Left renal cortex interstitium (tissue), 4 donors: ENCODE data around the gene ARHGEF38. TPM values are rescaled to one million over a fixed set of nuclear protein-coding genes. Genes with fewer than 3 reads are reported as not detected.
"Not testable (repeated sequence)": the region's sequence is repeated elsewhere in the genome, so short reads cannot be mapped to it uniquely, and the experiment has no call there.

Source experiments
- DNase-seq, 4 donors: peaks; one replicate each; pipeline ENCODE4 v3.0.0-alpha.2; 2013; ENCODE audit warnings: low read depth in 4 of 4, low spot score in 2 of 4, missing footprints in 1 of 4
- polyA plus RNA-seq, 4 donors: library from polyadenylated mRNA; unstranded; fragments of 120-200 nt; gene quantifications; one replicate each; pipeline ENCODE4 v1.2.1, GENCODE V29; 2013; ENCODE audit not compliant: insufficient read length in 4 of 4

The ARHGEF38 gene
- polyA plus RNA-seq, 4 donors, result 4.0 to 6.8 (median 4.2) TPM

DNA sequence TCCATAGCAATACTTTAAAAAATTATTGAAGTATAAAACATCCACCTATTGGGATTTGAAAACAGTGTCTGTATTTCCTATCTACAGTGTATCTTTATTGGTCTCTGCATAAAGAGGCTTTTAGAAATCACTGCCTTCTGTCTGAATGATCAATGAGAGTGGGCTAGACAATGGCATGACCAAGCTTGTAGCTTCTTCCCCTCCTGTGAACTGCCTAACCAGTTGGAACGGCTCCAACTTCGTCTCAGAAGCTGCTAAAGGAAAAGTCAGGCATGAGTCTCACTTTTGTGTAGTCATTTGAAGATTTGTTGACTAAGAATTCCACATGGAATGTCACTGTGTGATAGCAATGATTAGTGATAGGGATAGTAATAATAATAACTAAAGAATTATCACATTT is 91.8 kb downstream of the ARHGEF38 start:
- no peak for DNase-seq

DNA sequence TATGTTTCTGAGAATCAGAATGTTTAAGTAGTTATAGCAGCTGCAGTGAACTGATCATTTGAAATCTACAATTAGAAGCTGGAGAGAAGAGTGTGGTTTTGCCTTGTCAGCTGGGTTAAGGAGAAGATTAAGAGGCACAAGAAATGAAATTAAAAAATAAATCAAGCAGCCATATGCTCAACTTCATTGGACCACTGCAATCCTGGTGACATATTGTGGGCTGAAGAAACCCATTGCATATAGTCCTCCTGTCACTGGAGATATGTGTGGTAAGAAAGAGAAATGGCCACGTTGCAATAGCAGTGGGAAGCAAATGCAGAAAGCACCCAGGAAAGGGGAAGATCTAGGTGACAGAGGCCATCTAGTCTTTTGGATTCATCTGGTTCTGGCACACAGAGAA is 93.0 kb downstream of the ARHGEF38 start:
- no peak for DNase-seq

DNA sequence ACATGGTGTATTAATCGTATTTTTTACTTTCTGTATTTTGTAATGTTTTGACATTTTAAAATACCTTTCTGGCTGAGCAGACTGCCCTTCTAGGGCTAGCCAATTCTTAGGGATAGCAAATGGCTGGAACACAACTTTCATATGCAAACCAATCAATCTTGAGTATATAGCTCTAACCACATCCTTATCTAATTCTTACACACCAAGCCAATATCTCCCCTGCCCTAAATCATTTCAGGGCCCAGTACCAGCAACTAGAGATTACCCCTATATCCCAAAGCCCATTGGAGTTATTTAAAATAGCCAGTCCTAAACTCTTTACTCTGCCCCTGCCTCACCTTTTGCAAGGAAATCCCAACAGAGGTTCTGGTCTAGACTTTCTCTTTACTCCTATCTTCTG is 97.8 kb downstream of the ARHGEF38 start:
- no peak for DNase-seq

DNA sequence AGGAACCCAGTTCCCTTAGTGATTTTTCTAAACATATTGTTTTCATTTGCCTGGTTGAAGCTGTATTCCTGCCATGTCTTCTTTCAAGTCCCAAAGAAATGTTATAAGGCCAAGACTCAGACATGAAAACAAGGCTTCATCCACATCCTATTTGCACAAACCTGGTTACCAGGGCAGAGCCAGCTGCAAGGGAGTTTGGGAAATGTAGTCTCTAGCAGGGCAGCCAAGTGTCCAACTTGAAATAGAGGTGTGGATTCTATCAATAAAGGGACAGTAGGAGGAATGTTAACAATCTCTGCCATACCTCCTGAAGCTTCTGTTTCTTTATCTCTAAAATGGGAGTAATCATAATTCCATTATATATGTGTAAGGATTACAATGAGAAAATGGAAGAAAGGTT is 99.5 kb downstream of the ARHGEF38 start:
- DNase-seq, result no peak

DNA sequence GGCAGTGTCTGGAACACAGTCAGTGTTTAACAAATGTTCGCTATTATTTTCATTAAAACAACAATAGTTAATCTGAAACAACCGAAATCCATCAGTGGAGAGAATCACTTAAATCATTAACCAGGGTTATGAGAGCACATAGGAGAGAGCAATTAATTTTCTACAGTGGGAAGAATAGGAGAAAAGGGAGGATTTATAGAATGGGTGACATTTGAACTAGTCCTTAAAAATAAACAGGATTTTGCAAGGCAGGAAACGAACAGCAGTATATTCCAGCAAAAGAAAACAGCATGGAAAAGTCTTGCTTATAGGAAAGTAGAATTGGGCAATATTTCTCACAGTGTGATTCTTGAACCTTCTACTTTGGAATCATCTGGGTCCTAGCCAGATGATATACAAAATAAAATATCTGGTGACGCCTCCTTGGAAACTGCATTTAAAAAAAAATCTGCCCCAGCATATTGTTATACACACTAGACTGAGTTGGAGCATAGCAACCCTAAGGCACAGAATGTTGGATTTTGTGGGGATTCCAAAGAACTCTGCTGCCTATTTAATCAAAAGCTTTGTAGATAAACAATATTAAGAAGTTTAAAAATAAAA is 100.0 kb downstream of the ARHGEF38 start:
- peak in 1 of 4 donors; percentile 49 for DNase-seq

DNA sequence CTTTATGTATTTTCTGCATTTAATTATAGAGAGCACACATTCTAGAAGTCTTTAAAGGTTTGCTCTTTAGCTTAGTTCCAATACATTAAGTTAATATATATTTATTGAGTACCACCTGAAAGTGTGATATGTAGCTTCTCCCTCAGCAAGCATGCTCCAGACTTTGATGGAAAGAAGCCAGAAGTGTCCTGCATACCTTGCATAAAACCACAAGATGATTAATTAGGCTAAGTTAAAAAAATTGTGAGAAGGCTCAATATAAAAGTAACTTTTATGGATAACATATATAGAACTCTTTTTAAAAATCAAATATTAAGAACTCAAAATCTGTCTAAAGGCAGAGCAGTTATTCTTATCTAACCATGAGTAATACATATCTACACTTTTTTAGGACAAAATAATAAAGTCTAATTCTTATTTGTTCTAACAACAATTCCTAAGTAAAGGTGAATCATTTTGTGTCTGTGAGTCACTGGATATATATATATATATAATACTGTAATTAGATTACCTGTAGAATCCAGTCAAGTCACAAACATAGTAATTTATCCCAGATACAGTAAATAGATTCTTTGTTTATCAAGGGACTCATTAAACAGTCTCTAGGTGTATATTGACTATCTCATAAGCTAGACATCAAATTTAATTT is 104.8 kb downstream of the ARHGEF38 start:
- DNase-seq, result no peak

DNA sequence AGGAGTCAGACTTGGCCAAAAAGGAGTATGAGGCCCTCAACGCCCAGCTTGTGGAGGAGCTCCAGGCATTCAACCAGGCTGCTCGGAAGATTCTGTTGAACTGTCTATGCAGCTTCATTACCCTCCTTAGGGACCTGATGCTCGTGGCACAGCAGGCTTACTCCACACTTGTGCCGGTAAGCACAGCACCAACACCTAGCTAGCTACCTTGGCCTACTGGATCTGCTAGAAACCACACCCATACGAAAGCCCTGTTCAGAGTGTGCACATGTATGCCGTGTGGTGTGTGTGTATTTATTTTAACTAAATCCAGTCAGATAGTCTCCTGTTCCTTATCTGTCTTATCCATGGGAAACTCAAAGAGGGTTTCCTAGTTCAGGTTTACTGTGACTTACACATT is 106.8 kb downstream of the ARHGEF38 start:
- no peak for DNase-seq

DNA sequence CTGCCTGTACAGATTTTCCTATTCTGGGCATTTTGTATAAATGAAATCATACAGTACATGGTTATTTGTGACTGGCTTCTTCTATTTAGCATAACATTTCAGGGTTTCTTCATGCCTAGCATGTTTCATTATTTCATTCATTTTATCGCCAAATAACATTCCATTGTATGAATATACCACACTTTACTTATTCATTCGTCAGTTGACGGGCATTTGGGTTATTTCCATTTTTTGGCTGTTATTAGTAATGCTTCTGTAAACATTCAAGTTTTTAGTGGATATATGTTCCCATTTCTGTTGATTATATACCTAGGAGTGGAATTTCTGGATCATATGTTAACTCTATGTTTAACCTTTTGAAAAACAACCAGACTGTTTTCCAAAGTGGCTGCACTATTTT is 108.6 kb downstream of the ARHGEF38 start:
- DNase-seq, result no peak

DNA sequence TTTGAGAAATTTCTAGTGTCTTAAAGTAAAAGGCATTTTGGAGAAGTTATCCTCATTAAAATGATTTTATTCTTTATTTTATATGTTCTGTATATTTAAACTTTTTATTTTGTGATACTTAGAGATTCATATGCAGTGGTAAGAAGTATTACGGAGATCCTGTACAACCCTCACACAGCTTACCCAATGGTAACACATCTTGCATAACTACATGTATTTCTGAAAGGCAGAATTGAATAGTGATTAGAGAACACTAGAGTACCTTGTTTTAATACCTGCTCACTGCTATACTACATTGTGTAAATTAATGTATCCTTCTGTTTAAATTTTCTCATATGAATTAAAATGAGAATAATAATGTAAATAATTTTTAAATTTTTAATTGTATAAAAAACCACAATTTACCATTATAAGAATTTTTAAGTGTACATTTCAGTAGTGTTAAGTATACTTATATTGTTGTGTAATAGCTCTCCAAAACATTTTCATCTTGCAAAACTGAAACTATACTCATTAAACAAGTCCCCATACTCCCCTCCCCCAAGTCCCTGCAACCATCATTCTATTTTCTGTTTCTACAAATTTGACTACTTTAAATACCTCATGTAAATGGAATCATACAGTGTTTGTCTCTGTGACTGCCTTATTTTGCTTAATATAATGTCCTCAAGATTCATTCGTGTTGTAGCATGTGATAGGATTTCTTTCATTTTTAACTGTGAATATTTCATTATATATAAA is 110.7 kb downstream of the ARHGEF38 start:
- no peak for DNase-seq

DNA sequence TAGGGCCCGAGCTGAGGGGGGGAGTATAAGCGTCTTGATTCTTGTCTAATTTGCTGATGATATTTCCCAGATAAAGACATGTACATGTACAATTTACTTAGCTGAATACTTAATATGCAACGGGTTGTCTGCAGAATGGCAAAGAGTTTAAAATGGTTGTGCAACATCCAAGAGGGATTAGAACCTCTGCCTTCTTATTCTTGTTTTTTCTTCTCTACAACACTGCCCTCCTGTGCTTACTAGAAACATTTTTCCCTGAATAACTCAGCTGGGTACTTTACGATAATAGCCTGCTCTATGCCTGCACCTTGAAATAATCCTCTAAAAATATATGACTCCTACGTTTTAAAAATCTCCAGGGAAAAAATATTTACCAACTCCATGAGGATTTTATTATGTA is 114.3 kb downstream of the ARHGEF38 start:
- no peak for DNase-seq

DNA sequence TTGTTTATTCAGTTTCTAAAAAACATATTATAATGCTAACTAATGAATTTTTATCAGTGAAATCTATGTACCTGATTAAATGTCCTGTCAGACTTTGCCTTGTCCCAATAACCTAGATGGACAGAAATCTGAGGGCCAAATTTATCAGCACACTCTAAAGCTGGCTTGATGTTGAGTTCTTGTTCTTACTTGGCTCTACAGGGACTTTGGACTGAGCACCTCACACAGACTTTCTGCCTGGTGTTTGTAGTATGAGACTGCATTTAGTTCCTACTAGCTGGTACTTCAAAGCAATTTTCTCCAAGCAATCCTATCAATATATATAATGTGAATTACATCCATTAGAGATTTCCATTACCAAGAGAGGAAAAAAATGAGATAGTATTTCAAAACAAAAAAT is 118.3 kb downstream of the ARHGEF38 start:
- DNase-seq, result no peak

DNA sequence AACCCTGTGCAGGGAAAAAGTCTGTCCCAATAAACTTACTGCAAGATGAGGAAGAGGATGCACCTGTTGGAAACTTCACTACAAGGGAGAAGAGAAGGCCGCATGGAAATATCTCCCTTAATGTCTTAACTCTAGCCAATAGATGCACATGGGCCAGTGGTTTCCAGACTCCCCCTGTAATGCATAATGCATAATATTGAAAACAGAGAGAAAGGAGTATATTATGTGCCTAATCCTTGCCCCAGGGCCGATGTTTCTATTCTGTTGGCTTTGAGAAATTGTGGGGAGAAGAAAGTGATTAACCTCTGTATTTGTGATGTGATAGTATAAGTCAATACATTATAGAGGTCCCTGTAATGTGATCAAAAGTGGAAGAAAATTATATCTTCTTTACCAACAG is 118.9 kb downstream of the ARHGEF38 start:
- DNase-seq, result no peak

DNA sequence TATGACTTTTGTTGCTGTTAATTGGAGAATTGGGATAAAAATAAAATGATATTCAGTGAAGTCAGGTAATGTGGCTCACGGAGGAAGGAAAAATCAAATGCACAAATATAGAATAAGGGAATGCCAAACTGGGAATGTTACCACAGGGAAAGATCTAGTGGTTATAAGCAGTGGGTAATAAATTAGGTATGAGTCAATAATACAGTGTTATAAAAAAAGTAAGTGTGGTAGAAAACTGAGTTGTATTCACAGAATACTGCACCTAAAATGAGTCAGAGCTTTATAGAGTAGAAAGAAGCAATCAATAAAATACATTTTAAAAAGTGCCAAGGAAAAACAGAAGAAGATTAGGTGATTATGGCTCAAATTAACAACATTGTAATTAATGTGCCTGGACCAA is 121.6 kb downstream of the ARHGEF38 start:
- DNase-seq, result no peak

DNA sequence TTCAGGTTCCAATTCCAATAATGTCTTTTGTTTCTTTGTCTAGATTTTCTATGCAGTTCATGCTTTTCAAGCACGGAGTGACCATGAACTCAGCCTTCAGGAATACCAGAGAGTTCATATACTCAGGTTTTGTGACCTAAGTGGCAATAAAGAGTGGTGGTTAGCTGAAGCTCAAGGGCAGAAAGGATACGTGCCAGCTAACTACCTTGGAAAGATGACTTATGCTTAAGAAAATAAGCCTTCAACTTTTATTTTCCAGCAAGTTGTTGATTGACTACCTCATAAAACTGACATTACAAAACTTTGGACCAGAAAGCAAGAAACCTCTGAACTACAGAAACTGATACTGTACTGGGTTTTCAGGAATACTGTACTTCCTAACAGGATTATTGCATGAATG is 125.3 kb downstream of the ARHGEF38 start:
- DNase-seq, result no peak

DNA sequence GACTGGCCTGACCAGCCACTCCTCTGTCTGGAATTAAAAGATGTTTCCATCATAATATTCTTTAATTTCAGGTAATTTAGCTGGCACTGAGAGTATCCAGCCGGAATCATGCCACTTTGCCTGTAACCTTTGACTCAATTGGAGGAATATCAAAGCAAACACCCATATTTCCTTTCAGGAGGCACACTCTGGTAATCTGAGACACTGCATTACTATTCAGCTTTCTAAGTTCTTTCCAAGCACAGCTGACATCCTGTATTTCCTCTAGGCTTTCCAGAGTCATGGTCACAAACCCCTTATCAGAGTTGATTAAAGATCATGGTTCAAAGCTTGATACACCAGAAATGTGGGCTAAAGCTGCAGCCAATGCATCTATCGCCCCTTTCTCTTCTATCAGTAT is 126.8 kb downstream of the ARHGEF38 start:
- no peak for DNase-seq

DNA sequence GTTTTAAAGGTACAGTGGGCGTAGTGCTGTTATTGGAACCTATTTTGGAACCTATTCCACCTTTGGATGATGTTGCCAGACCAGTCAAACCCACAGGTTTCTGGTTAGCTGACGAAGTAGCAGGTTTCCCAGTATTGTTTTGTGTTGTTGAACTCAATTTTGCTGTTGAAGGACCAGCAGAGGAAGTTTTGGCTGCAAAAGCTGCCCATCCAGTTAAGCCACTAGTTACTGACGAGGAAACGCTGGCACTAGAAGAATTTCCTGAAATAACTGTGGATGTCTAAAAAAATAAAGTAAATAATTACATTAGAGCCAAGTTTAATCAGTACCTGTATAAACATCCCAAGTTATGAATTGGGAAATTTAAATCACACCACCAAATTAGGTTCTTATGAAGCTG is 130.6 kb downstream of the ARHGEF38 start:
- no peak for DNase-seq

DNA sequence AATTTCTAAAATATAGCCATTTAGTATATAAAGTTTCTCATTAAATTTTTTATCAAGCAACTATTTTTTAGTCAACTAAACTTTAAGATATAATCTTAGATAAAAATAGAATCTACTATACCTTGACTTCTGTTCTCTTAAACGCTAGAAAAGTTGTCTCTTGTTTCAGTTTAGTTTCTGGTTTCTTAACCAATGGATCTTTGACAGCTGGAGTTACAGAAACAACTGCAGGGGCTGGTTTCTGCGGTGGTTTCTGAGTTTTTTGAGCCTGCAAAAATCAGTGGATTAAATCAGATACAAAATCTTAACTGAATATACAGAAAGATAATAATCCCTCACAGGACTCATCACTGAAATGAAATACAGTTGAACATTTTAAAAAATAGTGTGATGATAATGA is 134.2 kb downstream of the ARHGEF38 start:
- DNase-seq, result no peak

DNA sequence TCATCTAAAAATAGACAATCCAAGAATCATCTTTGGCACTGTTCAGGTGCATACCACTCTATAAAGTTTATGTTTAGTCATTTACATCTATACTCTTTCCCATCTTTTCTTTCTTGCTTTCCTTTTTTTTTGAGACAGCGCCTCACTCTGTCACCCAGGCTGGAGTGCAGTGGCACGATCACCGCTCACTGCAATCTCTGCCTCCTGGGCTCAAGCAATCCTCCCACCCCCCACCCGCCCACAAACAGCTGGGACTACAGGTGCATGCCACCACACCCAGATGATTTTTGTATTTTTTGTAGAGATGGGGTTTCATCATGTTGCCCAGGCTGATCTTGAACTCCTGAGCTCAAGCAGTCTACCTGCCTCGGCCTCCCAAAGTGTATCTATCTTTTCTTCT is 142.4 kb downstream of the ARHGEF38 start:
- DNase-seq, result not testable (repeated sequence)

DNA sequence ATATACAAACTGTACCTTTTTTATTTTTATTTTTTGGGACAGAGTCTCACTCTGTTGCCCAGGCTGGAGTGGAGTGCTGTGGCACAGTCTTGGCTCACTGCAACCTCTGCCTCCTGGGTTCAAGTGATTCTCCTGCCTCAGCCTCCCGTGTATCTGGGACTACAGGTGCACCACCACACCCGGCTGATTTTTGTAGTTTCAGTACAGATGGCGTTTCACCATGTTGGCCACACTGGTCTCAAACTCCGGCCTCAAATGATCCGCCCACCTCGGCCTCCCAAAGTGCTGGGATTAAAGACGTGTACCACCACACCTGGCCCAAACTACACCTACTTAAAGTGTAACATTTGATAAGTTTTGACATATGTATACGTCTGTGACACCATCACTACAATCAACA is 143.4 kb downstream of the ARHGEF38 start:
- DNase-seq, result not testable (repeated sequence)

DNA sequence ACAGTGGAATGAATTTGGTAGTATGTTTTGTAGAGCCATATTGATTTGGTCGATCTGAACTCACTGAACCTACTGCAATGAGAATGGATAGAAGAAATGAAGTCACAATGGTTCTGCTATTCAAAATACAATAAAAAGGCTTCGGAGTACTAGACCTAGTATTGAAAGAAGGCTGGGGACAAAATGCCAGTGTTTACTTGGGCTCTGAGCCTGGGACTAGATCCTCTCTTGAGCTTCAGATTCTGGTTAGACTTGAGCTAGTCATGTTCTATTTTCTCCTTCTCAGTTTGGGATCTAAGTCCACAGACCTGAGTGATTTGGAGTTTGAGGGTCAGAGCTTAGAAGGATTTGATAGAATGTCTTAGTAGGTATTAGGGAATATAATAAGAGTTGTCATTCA is 146.2 kb downstream of the ARHGEF38 start:
- DNase-seq, result no peak

DNA sequence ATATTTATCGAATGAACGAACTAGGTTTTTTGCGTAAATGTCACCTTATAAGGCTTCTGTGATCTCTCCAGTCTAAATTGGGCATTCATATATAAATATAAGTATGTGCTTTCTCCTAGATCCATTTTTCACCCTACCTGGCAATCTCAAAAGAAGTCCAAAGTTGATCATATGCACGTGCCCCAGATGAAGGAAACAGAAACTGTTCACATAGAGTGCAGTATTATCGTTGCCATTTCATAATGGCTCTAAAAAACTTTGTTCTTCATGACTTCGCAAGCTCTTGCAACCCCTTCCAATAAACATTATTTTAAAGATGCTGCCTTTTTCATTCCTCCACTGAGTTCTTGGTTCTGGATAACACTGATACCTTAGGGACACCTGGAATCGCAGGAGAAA is 155.4 kb downstream of the ARHGEF38 start:
- DNase-seq, result no peak
